Subcutaneous adipose tissue (tissue), 4 donors: ENCODE measurements around the gene NSD2. TPM values are rescaled to one million over a fixed set of nuclear protein-coding genes. Genes with fewer than 3 reads are reported as not detected.

Source experiments
- total RNA-seq, 4 donors: library from RNA; depleted of rRNA; stranded (reverse); fragments of >200 nt; gene quantifications; one replicate each; pipeline ENCODE4 v1.1.0, GENCODE V29; 2016
- TF ChIP-seq, protein P1 (sequence below): fragments of 450-650 bp; IDR thresholded peaks from one replicate; pipeline ENCODE4 v1.5.1; 2016; ENCODE audit warnings: low read depth, mild to moderate bottlenecking, control low read depth, antibody characterized with exemption, moderate library complexity

The NSD2 gene
- total RNA-seq, 4 donors from 2014 or later: 22.3 to 49.9 (median 33.7) TPM

- TF ChIP-seq, protein P1, sequence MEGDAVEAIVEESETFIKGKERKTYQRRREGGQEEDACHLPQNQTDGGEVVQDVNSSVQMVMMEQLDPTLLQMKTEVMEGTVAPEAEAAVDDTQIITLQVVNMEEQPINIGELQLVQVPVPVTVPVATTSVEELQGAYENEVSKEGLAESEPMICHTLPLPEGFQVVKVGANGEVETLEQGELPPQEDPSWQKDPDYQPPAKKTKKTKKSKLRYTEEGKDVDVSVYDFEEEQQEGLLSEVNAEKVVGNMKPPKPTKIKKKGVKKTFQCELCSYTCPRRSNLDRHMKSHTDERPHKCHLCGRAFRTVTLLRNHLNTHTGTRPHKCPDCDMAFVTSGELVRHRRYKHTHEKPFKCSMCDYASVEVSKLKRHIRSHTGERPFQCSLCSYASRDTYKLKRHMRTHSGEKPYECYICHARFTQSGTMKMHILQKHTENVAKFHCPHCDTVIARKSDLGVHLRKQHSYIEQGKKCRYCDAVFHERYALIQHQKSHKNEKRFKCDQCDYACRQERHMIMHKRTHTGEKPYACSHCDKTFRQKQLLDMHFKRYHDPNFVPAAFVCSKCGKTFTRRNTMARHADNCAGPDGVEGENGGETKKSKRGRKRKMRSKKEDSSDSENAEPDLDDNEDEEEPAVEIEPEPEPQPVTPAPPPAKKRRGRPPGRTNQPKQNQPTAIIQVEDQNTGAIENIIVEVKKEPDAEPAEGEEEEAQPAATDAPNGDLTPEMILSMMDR: no peak
Measured at GRCh38 chr4:1988327-1988724, 117.1 kb downstream of the NSD2 start.

DNA sequence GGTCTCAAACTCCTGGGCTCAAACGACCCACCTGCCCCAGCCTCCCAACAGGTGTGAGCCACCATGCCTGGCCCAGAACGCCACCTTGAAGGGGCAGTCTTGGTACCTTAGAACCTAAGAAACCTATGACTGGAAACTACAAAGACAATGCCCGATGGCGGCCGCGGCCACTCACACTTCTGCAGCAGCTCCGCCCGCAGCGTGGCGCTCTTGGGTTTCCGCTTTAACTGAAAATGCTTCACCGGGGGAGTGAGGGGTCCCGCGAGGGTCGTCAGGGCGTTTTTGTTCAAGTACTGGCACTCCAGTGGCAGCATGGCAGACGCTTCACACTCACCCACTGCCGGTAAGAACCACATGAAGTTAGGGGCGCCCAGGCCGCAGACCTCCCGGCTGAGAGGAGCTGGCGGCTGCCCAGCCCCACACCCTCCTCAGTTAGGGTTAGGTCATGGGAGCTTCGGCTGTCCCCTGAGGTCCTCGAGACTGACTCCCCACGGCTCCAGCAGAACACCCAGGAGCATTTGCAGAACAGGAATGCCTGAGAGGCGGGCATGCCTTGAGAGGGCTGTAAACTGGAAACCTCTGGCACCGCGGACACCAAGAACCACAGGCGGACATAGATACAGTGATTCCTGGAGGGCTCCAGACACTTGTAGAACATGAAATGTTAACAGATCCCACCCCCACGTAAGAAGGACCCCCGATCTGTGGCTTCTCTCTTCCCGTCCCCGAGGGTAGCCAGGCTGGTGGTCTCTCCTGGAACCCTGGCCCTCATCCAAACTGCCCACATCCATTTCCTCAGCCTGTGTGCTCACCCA, 118.5 kb downstream of the NSD2 start:
- TF ChIP-seq, protein P1: no peak

DNA sequence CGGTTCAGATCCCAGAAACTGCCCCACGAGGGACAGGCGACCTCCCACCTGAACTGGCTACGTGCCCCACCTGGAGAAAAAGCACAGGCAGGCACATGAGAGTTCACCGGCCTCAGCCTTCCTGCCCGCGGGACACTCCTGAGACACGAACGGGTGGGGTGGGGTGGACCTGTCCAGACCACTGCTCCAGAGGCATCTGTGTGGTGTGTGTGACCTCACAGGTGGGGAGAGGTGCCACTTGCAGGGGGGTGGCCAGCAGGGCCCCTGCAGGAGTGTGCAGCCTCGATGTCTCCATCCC, 119.1 kb downstream of the NSD2 start:
- TF ChIP-seq, protein P1: no peak

GRCh38 chr4:1990676-1991075, 119.5 kb downstream of the NSD2 start:
- TF ChIP-seq, protein P1: no peak

GRCh38 chr4:1991087-1991486, 119.9 kb downstream of the NSD2 start:
- TF ChIP-seq, protein P1: no peak

DNA sequence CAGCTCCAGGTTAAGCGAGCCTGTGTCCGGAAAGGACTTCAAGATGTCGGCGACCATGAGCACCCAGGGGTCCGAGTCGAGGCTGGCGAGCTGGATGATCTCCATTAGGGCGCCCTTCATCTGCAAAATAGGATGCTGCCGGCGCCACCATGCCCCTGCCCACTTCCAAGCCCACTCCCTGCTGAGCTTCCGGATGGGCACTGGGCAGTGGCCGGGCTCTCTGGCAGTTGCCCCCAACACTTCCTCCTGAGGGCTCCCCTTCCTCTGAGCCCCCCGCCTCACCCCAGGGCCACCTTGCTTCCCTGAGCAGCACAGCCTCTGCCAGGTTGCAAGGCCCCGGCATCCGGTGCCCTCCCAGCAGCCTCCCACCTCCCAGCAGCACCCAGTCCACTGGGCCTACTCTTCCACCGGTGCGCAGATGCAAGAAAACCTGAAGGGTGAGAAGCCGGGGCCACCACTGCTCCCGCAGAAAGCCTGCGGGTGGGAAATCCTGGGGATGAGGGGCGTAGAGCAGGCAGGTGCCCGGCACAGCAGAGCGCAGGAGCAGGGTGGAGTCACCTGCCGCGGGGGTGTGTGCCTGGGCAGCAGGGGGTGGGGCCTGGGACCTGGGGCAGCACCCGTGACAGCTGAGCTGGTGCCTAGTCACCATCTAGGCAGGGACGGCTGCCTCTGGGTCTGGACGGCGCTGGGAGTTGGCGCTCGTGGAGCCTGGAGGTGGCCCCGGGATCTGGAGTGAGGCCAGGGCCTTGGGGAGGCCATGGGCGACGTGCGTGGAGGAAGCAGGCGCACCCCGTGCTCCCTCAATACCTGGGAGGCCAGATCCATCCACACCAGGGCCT, 120.6 kb downstream of the NSD2 start:
- TF ChIP-seq, protein P1: no peak

DNA sequence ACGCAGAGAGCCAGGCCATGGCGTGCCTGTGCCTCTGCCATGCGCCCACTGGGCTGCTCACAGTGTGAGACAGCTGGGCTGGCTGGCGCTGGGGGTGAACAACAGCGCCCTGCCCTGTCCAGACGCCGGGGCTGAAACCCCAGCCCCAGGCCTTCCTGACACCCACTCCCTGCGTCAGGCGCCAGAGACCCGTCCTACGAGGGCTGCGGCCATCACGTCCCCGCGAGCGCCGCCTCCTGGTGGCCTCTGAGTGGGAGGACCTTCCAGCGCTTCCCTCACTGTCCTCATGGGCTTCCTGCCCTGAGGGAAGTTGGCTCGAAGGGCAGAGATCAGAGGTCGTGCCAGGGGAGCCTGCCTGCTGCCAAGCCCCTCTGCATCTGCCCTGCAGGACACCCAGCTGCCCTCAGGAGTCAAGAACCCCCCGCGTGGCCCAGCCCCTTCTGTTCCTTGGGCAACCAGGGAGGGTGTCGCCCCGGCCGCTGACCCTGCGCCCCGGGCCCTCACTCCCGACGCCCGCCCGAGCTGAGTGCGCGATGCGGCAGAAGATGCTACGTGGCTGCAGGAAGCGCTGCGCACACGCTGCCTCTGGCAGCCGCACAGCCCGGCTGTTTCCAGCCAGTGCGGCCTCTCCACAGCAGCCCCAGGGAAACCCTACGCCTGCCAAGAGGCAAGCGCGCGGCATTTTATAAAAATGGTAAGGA, 121.4 kb downstream of the NSD2 start:
- TF ChIP-seq, protein P1: no peak
